GM18507 (cell line): ENCODE results near the gene NELFA.
A peak's percentile ranks its signal among the peaks of the same experiment; 100 is the strongest.

ENCODE experiments used
- DNase-seq: peaks from one replicate; pipeline ENCODE4 v3.0.0; 2011; ENCODE audit warnings: low read depth; ENCODE audit not compliant: insufficient read length; ENCODE audit errors: extremely low spot score
- FAIRE-seq: peaks from 2 replicates; lab custom pipeline; 2011; peaks lifted over from hg19 to GRCh38; lab: Jason Lieb, UNC

NELFA gene

GRCh38 chr4:2008921-2009650 is at the start of gene NELFA:
Gene NELFA, minus strand, starts transcription at chr4:2008974. Its CDS starts 15 bp downstream, at chr4:2008959.
- peak; percentile 87 for DNase-seq
- FAIRE-seq, result peak; percentile 83

- DNase-seq, result no peak
- no peak for FAIRE-seq
These were observed 48.8 kb upstream of the NELFA start for GRCh38 chr4:2057382-2058065.

GRCh38 chr4:2054217-2054616 is 45.4 kb upstream of the NELFA start:
- no peak for FAIRE-seq
- DNase-seq, result no peak

- DNase-seq (no peak), FAIRE-seq (no peak)
These were observed 42.3 kb upstream of the NELFA start for GRCh38 chr4:2051086-2051485.

- FAIRE-seq (no peak), DNase-seq (no peak)
These were observed 41.0 kb upstream of the NELFA start for GRCh38 chr4:2049811-2050210.

- FAIRE-seq, result no peak
These were observed 40.6 kb upstream of the NELFA start for GRCh38 chr4:2049381-2049780.

GRCh38 chr4:2048831-2049230 is 40.1 kb upstream of the NELFA start:
- no peak for FAIRE-seq
- no peak for DNase-seq

More at GRCh38 chr4:2049381-2049780, 40.6 kb upstream of the NELFA start:
- no peak for DNase-seq

GRCh38 chr4:2047781-2048581 is 39.2 kb upstream of the NELFA start:
- no peak for FAIRE-seq

GRCh38 chr4:2047031-2047660 is 38.4 kb upstream of the NELFA start:
- DNase-seq (no peak), FAIRE-seq (no peak)

More at GRCh38 chr4:2047781-2048581, 39.2 kb upstream of the NELFA start:
- DNase-seq, result no peak

GRCh38 chr4:2046031-2046961 is 37.5 kb upstream of the NELFA start:
- FAIRE-seq (no peak), DNase-seq (no peak)

- no peak for FAIRE-seq
- no peak for DNase-seq
These were observed 36.8 kb upstream of the NELFA start for GRCh38 chr4:2045518-2045951.

- FAIRE-seq (no peak), DNase-seq (no peak)
These were observed 36.1 kb upstream of the NELFA start for GRCh38 chr4:2044542-2045517.

GRCh38 chr4:2044119-2044485 is 35.3 kb upstream of the NELFA start:
- DNase-seq, result no peak
- FAIRE-seq, result no peak

- no peak for DNase-seq
- FAIRE-seq, result no peak
These were observed 34.8 kb upstream of the NELFA start for GRCh38 chr4:2043396-2044118.

- DNase-seq (no peak), FAIRE-seq (no peak)
These were observed 34.2 kb upstream of the NELFA start for GRCh38 chr4:2042947-2043395.

GRCh38 chr4:2042204-2042946 is 33.6 kb upstream of the NELFA start:
- no peak for DNase-seq
- no peak for FAIRE-seq
